ENCODE measurements around the gene WNT2. TPM values are rescaled to one million over a fixed set of nuclear protein-coding genes. Genes with fewer than 3 reads are reported as not detected.

The WNT2 gene
- 2.7 TPM for total RNA-seq

DNA sequence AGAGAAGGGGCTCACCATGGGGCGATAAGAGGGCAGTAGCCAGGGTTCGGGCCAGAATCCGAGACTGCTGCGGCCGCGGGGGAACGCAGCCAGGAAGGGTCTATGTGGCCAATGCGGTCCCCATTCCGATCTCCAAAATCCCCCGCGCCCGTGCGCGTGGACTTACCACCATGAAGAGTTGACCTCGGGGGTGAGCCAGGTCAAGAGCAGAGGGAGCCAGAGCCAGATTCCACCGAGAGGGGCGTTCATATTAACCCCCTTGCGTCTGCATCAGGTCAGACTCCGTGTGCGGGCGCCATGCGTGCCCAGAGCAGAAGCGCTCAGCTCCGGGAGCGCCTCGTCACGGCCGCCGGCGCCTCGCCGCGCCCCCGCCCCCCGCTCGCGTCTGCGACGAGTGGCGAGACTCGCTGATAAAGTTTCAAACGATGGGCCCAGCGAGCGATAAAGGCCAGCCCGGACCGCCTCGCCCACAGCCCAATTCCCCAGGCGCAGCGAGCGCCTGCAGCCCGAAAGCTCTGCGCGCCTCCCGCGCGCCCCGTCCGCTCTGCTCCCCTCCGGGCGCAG, at the start of gene WNT2:
TSS of gene WNT2 (minus strand) at position 318 of the 564 bp plus-strand sequence. CDS start at position 249, 69 bp downstream.
- DNase-seq = peak; percentile 8

DNA sequence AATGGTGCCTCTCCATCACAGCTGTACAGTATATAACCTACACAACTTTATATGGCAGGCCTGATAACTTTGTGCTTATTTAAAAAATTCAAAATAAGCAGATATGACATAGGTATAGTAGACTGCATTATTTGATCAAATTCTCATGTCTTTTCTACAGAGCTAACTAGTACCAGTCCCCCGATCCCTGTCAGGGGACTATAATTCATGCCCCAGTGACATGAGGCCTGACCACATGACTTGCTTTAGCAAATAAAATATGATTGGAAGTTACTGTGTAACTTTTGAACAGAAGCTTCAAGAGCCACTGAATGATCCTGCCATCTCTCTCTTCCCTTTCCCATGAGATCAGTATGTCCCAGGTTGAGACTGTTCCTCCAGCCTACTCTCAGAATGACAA, 49.2 kb upstream of the WNT2 start:
- DNase-seq = no peak

DNA sequence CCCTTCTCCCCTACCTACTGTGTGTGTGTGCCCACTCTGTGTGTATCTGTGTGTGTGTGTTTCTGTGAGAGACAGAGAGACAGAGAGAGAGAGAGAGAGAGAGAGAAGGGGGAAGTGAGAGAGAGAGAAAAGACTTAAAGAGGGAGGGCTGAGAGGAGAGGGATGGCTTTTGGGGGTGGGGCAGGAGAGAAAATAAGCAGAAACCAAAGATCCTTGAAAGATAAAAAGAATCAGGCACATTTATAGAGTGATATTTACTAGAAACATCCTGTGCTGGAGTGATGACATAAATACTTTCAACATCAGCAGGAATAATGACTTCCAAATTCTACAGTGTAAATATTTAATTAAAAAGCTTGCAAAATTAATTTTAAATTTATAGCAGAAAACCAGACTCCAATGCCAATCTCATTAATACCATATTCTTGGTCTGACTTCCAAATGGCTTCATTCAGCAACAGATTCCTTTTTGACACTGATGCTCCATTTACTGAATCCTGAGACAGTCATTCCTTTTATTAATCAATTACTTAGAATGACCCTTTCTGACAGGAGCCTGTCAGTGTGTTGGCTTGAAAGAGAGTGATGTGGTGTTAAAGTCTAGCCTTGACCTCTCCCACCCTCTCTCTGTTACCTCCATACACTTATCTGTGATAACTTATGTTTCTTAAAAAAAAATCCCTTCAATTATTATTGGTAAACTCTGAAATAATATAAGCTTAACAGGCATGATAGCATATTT, 41.7 kb upstream of the WNT2 start:
- no peak for DNase-seq

DNA sequence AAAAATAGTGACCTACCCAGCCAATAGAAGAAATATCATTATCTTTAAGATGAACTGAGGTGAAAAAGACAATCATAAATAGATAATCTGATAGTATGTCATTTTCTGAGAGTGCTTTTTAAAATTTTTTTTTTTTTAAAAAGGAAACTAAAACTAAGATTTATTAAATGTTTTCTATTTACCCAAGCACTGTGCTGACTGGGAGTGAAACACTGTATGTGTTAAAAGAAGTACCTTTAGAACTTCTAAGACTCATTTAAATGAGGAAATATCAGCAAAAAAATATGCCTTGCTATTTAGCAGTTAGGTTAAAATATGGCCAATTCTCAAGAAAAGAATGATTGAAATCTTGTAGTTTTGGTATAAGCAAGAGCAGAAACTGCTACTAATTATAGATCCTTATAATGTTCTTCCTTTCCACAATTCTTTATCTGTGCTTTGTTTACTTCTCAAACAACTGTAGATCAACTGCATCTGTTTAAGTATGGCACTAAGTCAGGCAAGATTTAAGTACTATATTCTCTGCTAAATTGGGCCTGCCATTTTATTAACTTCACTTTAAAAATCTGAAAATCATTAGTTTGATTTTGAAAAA, 39.5 kb upstream of the WNT2 start:
- DNase-seq = no peak

DNA sequence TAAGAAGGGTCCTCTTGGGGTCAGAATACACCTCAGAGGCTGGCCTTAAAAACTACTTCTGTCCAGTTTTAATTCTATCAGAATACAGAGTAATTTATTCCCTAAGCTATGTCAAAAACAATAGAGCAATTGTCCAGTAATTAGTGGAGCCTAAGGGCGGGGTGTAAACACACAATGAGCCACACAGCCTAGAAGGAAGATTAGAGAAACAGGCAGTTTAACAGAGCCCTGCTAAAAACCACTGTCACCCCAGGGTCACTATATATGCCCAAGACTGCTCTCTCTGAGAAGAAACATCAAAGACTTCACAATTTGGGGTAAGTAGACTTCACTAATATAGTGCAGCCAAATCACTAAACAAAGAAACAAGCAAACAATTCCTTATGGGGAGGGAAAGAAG, 27.2 kb upstream of the WNT2 start:
- DNase-seq = no peak

DNA sequence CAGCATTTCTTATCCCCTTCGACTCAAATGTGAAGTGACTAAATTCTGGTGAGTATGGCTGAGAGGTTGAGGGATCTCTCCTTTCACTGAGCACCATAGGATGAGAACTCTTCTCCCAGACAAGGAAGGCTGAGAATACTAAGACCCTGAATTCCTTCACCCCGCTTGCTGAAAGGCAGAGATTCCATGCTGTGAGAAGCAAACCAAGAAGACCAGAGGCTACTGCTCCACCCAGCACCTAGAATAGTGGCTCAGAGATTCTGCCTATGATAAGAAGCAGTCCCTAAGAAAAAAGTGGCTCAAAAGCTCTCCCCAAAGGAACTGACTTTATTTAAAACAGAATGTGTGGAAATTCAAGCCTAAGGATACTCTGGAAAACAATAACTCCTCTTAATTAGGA, 26.7 kb upstream of the WNT2 start:
- DNase-seq = no peak

DNA sequence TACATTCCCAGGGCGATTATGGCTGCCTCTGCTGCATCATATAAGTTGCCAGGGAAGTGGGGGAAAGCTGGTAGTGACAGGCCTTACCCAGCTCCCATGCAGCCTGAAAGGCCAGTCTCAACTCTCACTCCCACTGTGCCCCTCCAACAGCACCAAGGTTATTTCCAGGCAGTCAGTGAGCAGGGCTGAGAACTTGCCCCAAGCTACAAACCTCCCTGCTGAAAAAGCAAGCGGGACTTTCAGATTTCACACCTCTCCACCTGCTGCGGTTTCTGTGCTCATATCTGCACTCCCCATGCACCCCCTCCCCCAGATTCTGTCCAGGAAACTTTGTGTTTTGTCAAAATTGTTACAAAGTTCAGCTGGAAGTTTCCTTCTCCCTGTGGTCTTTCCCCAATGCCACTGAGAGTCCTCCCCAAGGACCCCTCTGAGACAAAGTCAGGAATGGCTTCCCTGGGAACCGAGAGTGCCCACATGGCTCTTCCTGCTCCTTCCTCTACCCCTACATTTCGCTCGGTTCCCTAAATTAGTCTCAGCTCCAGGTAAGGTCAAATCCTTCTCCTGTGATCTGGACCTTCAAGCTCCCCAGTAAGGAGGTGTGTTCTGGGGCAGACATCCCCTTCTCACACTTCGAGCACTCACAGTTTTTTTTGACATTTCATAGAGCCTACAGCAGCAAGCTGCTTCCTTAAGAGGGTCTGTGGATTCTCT, 25.3 kb upstream of the WNT2 start:
- no peak for DNase-seq

DNA sequence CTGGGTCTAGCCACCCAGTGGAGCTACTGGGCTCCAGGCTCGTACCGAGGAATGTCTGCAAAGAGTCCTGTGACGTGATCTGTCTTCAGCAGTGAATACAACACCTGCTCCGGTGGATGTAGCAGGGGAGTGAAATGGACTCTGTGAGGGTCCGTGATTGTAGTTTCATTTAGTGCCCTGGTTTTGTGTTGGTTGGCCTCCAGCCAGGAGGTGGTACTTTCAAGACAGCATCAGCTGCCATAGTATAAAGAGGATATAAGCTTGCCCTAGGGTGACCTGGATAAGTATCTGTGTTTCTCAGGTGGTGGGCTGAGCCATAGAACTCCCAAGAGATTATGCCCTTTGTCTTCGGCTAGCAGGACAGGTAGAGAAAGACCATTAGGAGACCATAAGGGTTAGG, 24.6 kb upstream of the WNT2 start:
- no peak for DNase-seq

DNA sequence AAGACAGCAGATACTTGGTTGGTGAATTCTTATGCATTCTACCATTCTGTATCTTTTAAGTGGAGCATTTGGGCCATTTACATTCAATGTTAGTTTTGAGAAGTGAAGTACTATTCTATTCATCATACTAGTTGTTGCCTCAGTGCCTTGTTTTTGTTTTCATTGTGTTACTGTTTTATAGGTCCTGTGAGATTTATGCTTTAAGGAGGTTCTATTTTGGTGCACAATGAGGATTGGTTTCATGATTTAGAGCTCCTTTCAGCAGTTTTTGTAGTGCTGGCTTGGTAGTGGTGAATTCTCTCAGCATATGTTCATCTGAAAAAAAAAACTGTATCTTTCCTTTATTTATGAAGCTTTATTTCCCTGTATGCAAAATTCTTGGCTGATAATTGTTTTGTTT, 23.3 kb upstream of the WNT2 start:
- DNase-seq = no peak

DNA sequence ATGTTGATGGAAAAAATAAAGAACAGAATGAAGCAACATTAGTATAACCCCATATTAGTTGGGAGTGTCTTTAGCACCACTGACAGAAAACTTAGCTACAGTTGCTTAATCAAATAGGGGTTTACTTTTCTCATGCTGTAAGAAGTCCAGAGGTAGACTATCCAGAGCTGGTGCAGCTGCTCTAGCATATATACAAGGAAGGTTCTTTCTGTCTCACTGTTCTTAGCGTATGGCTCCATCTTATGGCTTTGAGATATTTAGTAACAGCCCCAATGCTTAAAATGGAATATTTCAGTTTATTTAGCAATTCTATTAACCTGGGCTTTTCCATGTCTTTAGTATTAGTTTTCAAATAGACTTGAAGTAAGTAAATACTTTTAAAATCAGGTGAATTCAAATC, 15.2 kb upstream of the WNT2 start:
- DNase-seq = peak; percentile 14

DNA sequence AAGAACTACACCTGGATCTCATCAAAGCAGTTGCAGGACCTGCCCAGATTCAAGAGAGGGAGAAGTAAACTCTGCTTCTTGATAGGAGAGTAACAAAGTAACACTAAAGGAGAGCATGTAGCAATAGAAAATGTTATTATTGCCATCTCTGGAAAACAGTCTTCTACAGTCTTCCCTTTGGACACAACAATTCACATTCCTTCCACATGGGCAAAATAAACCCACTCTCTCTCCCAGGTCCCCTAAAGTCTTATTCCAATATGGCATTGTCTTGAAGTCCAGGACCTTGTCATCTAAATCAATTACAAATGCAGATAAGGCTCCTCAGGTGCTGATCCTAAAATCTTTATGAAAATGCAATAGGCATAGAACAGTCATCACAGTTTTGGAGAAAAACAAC, 10.3 kb upstream of the WNT2 start:
- DNase-seq = no peak

DNA sequence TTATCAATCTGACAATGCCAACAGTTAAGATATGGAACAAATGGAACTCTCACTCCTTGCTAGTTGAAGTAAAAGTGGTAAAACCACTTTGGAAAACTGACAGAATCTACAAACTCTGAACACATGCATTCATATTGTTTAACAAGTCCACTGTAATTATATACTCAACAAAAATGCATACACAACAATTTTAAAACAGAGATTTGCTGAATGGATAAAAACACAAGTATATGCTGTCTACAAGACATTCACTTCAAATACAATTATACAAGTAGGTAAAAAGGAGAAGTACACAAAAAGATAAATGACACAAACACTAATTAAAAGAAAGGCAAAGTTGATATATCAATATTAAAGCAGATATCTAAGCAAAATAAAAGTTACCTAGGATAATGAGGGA, 9.2 kb upstream of the WNT2 start:
- DNase-seq = no peak

DNA sequence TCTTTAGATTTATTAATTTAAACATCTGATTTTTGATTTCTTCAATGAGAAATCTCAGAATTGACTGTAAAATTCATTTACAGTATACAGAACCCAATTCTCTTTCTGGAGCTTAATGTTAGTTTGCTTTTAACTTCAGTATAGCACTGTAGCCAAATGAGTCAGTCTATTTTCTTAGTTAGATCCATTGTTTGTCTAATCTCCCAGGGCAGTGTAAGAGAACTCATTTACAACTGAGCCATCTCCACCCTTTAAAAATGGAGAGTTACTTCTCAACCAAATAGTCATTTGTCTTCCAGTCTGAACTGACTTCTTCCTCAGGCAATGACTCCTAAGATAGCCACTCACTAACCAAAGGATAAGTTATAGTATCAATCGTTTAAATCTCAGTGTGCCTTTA, 3.0 kb upstream of the WNT2 start:
- no peak for DNase-seq

DNA sequence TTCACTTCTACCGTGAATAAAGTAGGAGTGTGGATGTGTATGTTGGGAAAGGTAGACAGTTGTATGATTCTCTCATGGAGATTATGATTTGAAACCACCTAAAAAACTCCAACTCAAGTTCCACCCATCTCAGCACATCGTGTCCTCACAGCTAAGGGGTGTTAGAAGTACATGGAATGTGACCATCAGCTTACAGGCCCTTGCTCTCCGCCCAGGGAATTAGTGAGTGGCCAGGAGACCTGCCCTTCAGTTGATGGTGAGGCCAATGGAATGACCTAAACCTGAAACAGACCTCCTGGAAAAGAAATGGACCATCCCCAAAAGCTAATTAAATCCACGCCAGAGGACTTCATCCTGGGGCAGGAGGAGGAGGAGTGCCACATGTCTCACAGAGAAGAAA, 2.1 kb upstream of the WNT2 start:
- peak; percentile 18 for DNase-seq

DNA sequence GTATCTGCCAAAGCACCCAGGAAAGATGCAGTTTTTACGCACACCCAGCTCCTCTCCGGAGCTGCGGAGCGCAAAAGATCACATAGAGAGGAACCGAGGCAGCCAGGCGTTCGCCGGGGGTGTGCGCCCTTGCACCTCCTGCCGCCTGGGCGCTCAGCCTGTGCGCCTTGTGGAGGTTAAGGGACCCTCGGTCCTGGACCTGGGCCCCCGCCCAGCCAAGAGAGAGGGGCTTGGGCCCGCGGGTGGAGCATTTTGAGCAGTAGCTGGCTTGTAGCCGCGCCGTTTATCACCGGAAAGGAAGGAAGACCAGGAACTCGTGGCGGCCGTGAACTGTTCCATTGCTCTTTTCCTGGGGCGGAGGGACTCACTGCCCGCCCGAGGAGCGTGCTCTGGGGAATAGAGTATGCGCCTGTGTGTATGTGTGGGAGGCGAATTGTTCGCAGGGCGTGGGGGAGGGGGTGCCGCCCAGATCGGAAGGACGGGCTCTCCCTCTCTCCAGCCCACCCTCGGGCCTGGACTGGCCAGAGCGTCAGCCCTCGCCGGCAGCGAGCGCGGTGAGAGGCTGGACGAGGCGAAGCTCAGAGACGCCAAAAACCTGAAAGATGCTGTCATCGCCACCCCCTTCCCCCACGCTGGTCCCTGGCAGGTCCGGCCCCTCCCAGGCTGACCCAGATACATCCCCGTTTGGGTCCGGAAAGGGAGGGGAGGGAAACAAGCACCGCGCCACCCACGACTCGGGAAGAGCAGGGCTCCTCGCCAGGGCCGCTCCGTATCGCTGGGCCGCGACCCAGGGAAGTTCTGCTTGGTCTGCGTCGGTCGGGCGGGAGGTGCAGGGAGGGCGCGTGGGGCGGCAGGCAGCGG, 1.2 kb upstream of the WNT2 start:
- DNase-seq = peak; percentile 55

DNA sequence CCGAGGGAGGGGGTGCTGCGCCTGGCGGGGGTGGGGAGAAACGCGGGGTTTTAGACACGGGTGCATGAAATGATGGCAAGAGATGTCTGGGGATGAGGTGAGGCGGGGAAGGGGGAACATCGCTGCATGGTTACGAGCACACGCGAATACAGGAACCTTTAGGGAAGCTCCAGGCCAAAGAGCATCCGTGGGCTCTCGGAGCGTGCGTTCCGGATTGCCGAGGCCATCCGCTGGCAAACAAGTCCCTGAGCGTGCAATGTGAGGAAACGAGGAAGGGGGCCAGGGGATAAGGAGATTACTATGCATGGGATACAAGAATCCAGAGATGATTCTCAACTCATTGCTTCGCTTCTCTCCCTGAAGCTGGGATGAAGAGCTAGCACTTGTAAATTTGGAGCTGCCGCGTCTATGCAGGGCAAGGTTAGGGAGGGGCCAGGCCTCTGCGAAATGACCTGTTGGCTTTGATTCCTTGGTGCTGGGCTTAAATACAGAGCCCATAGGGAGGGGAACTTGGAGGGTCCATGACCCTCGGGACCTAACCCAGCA, 520 bp upstream of the WNT2 start:
- peak; percentile 27 for DNase-seq

DNA sequence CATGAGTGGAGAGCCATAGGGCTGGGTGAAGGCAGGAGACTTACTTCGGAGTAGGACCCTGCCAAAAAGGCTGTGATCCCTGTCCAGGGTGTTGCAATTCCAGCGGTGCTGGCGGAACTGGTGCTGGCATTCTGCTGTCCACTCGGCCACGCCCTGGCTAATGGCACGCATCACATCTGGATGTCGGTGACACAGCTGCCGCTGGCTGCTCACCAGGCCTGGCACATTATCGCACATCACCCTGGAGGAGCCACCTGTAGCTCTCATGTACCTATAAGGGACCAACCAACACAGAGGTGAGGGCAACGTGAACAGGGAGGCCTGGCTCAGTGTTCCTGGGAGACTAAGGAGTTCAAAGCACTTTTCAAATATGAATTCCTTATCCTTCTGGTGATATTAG, 2.3 kb downstream of the WNT2 start:
- DNase-seq = no peak

DNA sequence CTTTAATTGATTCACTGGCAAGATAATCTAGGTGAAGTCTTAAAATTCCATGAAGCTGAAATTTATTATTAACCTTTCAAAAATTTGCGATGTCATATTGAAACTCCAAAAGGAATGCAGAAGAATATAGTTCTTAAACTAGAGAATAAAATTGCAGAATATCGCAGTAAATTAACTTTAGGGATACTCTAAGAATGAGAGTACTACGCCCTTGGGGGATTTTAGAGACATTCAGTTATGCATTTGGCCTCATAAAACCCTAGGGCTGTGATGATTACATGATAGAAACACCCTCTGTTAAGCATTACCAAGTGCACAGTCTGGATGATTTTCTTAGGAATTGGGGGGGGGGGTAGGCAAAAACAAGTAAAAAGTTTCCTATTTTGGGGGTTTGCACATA, 3.7 kb downstream of the WNT2 start:
- no peak for DNase-seq

DNA sequence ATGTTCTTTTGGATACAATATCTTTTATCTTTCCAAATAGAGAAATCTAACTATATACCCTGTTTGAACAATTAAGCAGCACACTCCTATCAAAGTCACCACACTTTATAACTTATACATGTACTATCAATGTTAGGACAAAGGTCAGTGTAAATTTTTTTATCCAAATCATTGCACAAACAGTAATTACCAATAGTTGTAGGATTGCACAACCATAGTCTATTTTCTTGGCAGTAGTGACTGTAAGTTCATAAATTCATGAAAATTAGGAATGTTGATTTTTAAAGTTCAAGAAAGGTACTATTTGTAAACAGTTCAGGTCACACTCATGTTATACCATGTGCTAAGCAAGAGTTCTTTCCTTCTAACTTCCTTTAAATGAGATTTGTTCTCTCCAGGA, 9.3 kb downstream of the WNT2 start:
- DNase-seq = no peak

DNA sequence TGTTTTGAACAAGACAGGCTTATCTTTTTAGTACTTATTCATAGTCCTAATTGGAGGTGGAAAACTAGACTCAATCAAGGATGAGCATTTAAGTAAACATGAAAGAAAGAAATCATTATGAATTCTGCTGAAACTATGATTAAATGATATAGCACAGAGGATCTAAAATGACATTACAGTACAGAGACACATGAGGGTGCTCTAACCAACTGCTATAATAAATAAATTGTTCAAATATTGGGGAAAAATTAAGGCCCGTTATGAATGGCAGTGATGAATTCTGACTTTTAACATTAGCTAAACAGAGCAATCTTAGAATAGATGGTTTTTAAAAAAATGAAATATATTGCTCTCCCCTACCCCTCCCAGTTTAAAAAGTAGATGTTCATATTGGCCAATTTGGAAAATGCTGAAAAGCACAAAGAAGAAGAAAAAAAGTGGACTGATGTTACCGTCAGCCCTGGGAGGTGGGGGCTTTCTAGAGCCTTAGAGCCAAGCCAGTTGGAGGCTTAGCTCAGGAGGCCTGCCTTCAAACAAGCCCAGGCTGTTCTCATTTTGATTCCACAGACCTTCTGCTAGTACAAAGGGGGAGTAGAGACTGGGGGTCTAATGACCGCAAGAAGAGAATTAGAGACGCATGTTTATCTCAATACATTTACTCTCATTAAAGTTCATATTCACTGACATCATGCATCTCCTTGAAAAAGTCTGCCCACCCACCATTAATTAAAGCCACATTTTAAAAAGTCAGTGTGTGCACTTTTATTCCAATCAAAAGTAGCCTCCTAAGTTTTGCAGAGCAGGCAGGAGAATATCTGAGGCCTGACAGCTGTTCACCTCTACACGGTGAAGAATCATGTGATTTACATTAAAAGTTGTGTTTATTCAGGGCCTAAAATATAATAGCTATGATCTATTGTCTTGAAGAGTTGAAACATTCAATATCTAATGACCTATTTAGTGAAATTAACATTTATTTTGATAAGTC, 10.0 kb downstream of the WNT2 start:
- DNase-seq = no peak

DNA sequence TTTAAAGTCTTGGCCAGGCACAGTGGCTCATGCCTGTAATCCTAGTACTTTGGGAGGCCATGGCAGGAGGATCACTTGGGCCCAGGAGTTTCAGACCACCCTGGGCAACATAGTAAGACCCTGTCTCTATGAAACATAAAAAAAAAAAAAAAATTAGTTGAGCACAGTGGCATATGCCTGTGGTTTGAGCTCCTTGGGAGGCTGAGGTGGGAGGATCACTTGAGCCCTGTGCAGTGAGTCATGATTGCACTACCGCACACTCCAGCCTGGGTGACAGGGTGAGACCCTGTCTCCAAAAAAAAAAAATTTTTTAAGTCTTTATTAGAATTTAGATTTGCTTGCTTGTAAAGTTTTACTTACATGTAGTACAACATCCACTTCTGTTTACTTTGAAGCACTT, 14.0 kb downstream of the WNT2 start:
- DNase-seq = no peak
